Measurements from ENCODE around the gene DNAJC24.

Gene DNAJC24

GRCh38 chr11:31328697-31329096 is 41.0 kb upstream of the DNAJC24 start:
- H3K4me1 Mint-ChIP-seq = no peaks in the 10 kb centered on the region
- H3K4me3 Mint-ChIP-seq = no peak overlapping the region
- peaks cover 5% of the 10 kb centered on the region for H3K36me3 Mint-ChIP-seq (ENCODE audit: low read depth)
- no peaks in the 10 kb centered on the region for H3K27me3 Mint-ChIP-seq (ENCODE audit: low read depth)
- H3K27ac Mint-ChIP-seq = no peak overlapping the region
- TF ChIP-seq CTCF (IDR thresholded peaks at IDR 0.05; ENCODE audit: unreplicated experiment in 3 of 3) = no peak
- H3K9me3 Mint-ChIP-seq = peaks cover 20% of the 10 kb centered on the region

- no peak for TF ChIP-seq CTCF (IDR thresholded peaks at IDR 0.05; ENCODE audit: unreplicated experiment in 3 of 3)
- Mint-ChIP-seq H3K27me3 (ENCODE audit: low read depth) (no peaks in the 10 kb centered on the region), H3K4me3 (no peak overlapping the region), H3K9me3 (peaks cover 8% of the 10 kb centered on the region), H3K27ac (no peak overlapping the region), H3K36me3 (ENCODE audit: low read depth) (peaks cover 4% of the 10 kb centered on the region), H3K4me1 (no peaks in the 10 kb centered on the region)
Observed at GRCh38 chr11:31337806-31338205, 31.9 kb upstream of the DNAJC24 start.

- Mint-ChIP-seq H3K9me3 (no peaks in the 10 kb centered on the region), H3K36me3 (ENCODE audit: low read depth) (no peaks in the 10 kb centered on the region), H3K27ac (no peak overlapping the region), H3K4me1 (no peaks in the 10 kb centered on the region), H3K4me3 (no peak overlapping the region), H3K27me3 (ENCODE audit: low read depth) (no peaks in the 10 kb centered on the region)
- TF ChIP-seq CTCF (IDR thresholded peaks at IDR 0.05; ENCODE audit: unreplicated experiment in 3 of 3) = no peak
Observed at GRCh38 chr11:31340903-31341572, 28.6 kb upstream of the DNAJC24 start.

- Mint-ChIP-seq H3K27me3 (ENCODE audit: low read depth) (no peaks in the 10 kb centered on the region), H3K4me1 (no peaks in the 10 kb centered on the region), H3K27ac (no peak overlapping the region), H3K36me3 (ENCODE audit: low read depth) (no peaks in the 10 kb centered on the region), H3K4me3 (no peak overlapping the region), H3K9me3 (no peaks in the 10 kb centered on the region)
- TF ChIP-seq CTCF (IDR thresholded peaks at IDR 0.05; ENCODE audit: unreplicated experiment in 3 of 3) = no peak
Observed at GRCh38 chr11:31351168-31351567, 18.5 kb upstream of the DNAJC24 start.

GRCh38 chr11:31355131-31355530 is 14.5 kb upstream of the DNAJC24 start:
- Mint-ChIP-seq H3K36me3 (ENCODE audit: low read depth) (no peaks in the 10 kb centered on the region), H3K4me3 (no peak overlapping the region), H3K4me1 (no peaks in the 10 kb centered on the region), H3K27ac (no peak overlapping the region), H3K9me3 (peaks cover 4% of the 10 kb centered on the region), H3K27me3 (ENCODE audit: low read depth) (no peaks in the 10 kb centered on the region)
- TF ChIP-seq CTCF (IDR thresholded peaks at IDR 0.05; ENCODE audit: unreplicated experiment in 3 of 3) = no peak

GRCh38 chr11:31355817-31356216 is 13.8 kb upstream of the DNAJC24 start:
- no peak overlapping the region for H3K4me3 Mint-ChIP-seq
- peaks cover 4% of the 10 kb centered on the region for H3K9me3 Mint-ChIP-seq
- no peak overlapping the region for H3K27ac Mint-ChIP-seq
- H3K27me3 Mint-ChIP-seq (ENCODE audit: low read depth) = no peaks in the 10 kb centered on the region
- TF ChIP-seq CTCF (IDR thresholded peaks at IDR 0.05; ENCODE audit: unreplicated experiment in 3 of 3) = no peak
- no peaks in the 10 kb centered on the region for H3K4me1 Mint-ChIP-seq
- H3K36me3 Mint-ChIP-seq (ENCODE audit: low read depth) = no peaks in the 10 kb centered on the region

All from nephron (organoid).